ENCODE measurements around the gene SPAM1. TPM values are rescaled to one million over a fixed set of nuclear protein-coding genes. Genes with fewer than 3 reads are reported as not detected.
"Not testable (repeated sequence)": the region's sequence is repeated elsewhere in the genome, so short reads cannot be mapped to it uniquely, and the experiment has no call there.

Gene SPAM1
- total and polyA plus RNA-seq, 8 donors: not detected

GRCh38 chr7:123888192-123888591, 36.8 kb upstream of the SPAM1 start:
- intact Hi-C loops (cut with DNase I): no loop called here
- Histone ChIP-seq H3K4me1 (no peaks in the 10 kb centered on the region), H3K9me3 (peaks cover 0 to 22% of the 10 kb centered on the region in 2 donors), H3K36me3 (no peaks in the 10 kb centered on the region), H3K27ac (no peak overlapping the region), H3K4me3 (no peak overlapping the region), H3K27me3 (no peaks in the 10 kb centered on the region)
- TF ChIP-seq CTCF (IDR thresholded peaks at IDR 0.05): no peak
- DNase-seq: no peak
- no peak for ATAC-seq

- intact Hi-C loops (cut with DNase I); H3K36me3 ChIP-seq; ATAC-seq: not testable (repeated sequence)
Observed at GRCh38 chr7:123894753-123895152, 30.3 kb upstream of the SPAM1 start.

GRCh38 chr7:123901101-123901500, 23.9 kb upstream of the SPAM1 start:
- DNase-seq: peak in 1 of 4 donors; percentile 6
- no peaks in the 10 kb centered on the region for H3K27me3 ChIP-seq
- intact Hi-C loops (cut with DNase I): no loop called here
- peaks cover 0 to under 1% of the 10 kb centered on the region in 2 donors for H3K9me3 ChIP-seq
- H3K36me3 ChIP-seq: no peaks in the 10 kb centered on the region
- no peaks in the 10 kb centered on the region for H3K4me1 ChIP-seq
- TF ChIP-seq CTCF (IDR thresholded peaks at IDR 0.05): no peak
- H3K4me3 ChIP-seq: no peak overlapping the region
- H3K27ac ChIP-seq: no peak overlapping the region
- ATAC-seq: peak; percentile 68

More at GRCh38 chr7:123894753-123895152, 30.3 kb upstream of the SPAM1 start:
- DNase-seq, H3K27ac ChIP-seq, H3K27me3 ChIP-seq, H3K4me3 ChIP-seq, H3K4me1 ChIP-seq: not testable (repeated sequence)
- H3K9me3 ChIP-seq: peaks cover 0 to 25% of the 10 kb centered on the region in 2 donors

GRCh38 chr7:123905714-123906113, 19.3 kb upstream of the SPAM1 start:
- no peaks in the 10 kb centered on the region for H3K4me1 ChIP-seq
- no peaks in the 10 kb centered on the region for H3K27me3 ChIP-seq
- no peaks in the 10 kb centered on the region for H3K36me3 ChIP-seq
- TF ChIP-seq CTCF (IDR thresholded peaks at IDR 0.05): no peak
- H3K4me3 ChIP-seq: no peak overlapping the region
- no peak for ATAC-seq
- DNase-seq: no peak
- H3K27ac ChIP-seq: no peak overlapping the region
- intact Hi-C loops (cut with DNase I): no loop called here
- no peaks in the 10 kb centered on the region for H3K9me3 ChIP-seq

GRCh38 chr7:123916240-123916724, 8.8 kb upstream of the SPAM1 start:
- Histone ChIP-seq H3K4me1 (no peaks in the 10 kb centered on the region), H3K27ac (no peak overlapping the region), H3K27me3 (no peaks in the 10 kb centered on the region), H3K36me3 (no peaks in the 10 kb centered on the region), H3K4me3 (no peak overlapping the region), H3K9me3 (no peaks in the 10 kb centered on the region)
- TF ChIP-seq CTCF (IDR thresholded peaks at IDR 0.05): peak in 1 of 2 donors; percentile 8
- intact Hi-C loops (cut with DNase I): no loop called here
- peak in 1 of 4 donors; percentile 24 for DNase-seq
- ATAC-seq: peak; percentile 95

GRCh38 chr7:123917878-123918277, 7.2 kb upstream of the SPAM1 start:
- intact Hi-C loops (cut with DNase I): no loop called here
- Histone ChIP-seq H3K9me3 (no peaks in the 10 kb centered on the region), H3K27ac (no peak overlapping the region), H3K4me1 (no peaks in the 10 kb centered on the region), H3K36me3 (no peaks in the 10 kb centered on the region), H3K27me3 (no peaks in the 10 kb centered on the region), H3K4me3 (no peak overlapping the region)
- ATAC-seq (no peak), DNase-seq (no peak)
- no peak for TF ChIP-seq CTCF (IDR thresholded peaks at IDR 0.05)
